Panc1 (cell line): ENCODE measurements around the gene DNM1. TPM values are rescaled to one million over a fixed set of nuclear protein-coding genes. Genes with fewer than 3 reads are reported as not detected.
A peak's percentile ranks its signal among the peaks of the same experiment; 100 is the strongest.

Experiments used
- ATAC-seq: fragments of 200-7000 bp; cut with Tn5 transposase; 2 replicates; pipeline ENCODE4 v1.9.1; 2020; ENCODE audit warnings: mild to moderate bottlenecking, moderate library complexity
- BruUV-seq: library from RNA; stranded (reverse); fragments of 400-500 nt; replicated peaks from 2 replicates; lab custom pipeline; 2021; lab: Mats Ljungman, UMichigan
- CTCF ChIA-PET: fragments of 300-600 bp; sonication (Branson Sonifier 250); formaldehyde crosslinking; loops from one replicate; lab custom pipeline; 2022; ENCODE audit warnings: antibody characterized with exemption; lab: Charles Lee
- POLR2A ChIA-PET: fragments of 300-600 bp; sonication (Branson Sonifier 250); formaldehyde crosslinking; loops from one replicate; lab custom pipeline; 2022; ENCODE audit warnings: antibody characterized with exemption; lab: Charles Lee
- DNase-seq: peaks from one replicate; pipeline ENCODE4 v3.0.0-alpha.2; 2010; ENCODE audit warnings: low read depth, low spot score
- H3K27ac ChIP-seq: 2 replicates; pipeline ENCODE4 v1.5.1; 2011; ENCODE audit warnings: mild to moderate bottlenecking, low read length, inconsistent platforms
- H3K27me3 ChIP-seq: fragments of 200-500 bp; sonication (Bioruptor generic); 2 replicates; pipeline ENCODE4 v1.6.0; 2014; ENCODE audit warnings: low read length, inconsistent platforms; ENCODE audit not compliant: control insufficient read depth, insufficient read depth
- H3K36me3 ChIP-seq: fragments of 200-500 bp; sonication (Bioruptor generic); 2 replicates; pipeline ENCODE4 v1.5.1; 2014; ENCODE audit warnings: inconsistent platforms, mild to moderate bottlenecking, low read length, moderate library complexity; ENCODE audit not compliant: control insufficient read depth, insufficient read depth
- H3K4me1 ChIP-seq: 2 replicates; pipeline ENCODE4 v1.5.1; 2011; ENCODE audit warnings: inconsistent platforms, mild to moderate bottlenecking, low read length, moderate library complexity; ENCODE audit not compliant: control insufficient read depth, insufficient read depth
- H3K4me3 ChIP-seq, 2 experiments: 2 replicates each; pipeline ENCODE4 v1.5.1; 2011 to 2012; ENCODE audit warnings: low read depth in 2 of 2, low read length in 2 of 2, mild to moderate bottlenecking in 2 of 2, inconsistent platforms in 1 of 2, moderate library complexity in 1 of 2
- H3K9me3 ChIP-seq: fragments of 200-500 bp; sonication (Bioruptor generic); 2 replicates; pipeline ENCODE4 v1.5.1; 2014; ENCODE audit warnings: low read depth, mild to moderate bottlenecking, inconsistent platforms, low read length, moderate library complexity; ENCODE audit not compliant: control insufficient read depth, insufficient read depth
- POLR2AphosphoS5 ChIP-seq: IDR thresholded peaks from 2 replicates; pipeline ENCODE4 v1.6.1; 2012; ENCODE audit warnings: mild to moderate bottlenecking, low read depth, low read length, moderate library complexity
- SIN3A ChIP-seq: IDR thresholded peaks from 2 replicates; pipeline ENCODE4 v1.6.1; 2012; ENCODE audit warnings: low read depth, mild to moderate bottlenecking, low read length, moderate library complexity, borderline replicate concordance; ENCODE audit not compliant: insufficient read depth
- TCF7L2 ChIP-seq: IDR thresholded peaks from 2 replicates; pipeline ENCODE4 v1.6.1; 2011; ENCODE audit warnings: mild to moderate bottlenecking, low read depth, low read length, inconsistent platforms
- in situ Hi-C: cut with HindIII; loops from 2 replicates; pipeline ENCODE4 v1.10.0; 2016; ENCODE audit warnings: low sequenced_read_pairs, low pct_unique_long_range_greater_than_20kb
- intact Hi-C: fragments of 100-400 bp; cut with micrococcal nuclease; formaldehyde crosslinking; loops from one replicate; pipeline ENCODE4 v1.10.0; 2022; ENCODE audit not compliant: unreplicated experiment
- total RNA-seq: library from RNA; stranded (reverse); gene quantifications from one replicate; pipeline ENCODE4 v1.2.1, GENCODE V29; 2021; ENCODE audit not compliant: unreplicated experiment
- TF ChIP-seq, protein P1 (sequence below): fragments of 450-650 bp; IDR thresholded peaks from 2 replicates; pipeline ENCODE4 v1.5.1; 2017; ENCODE audit warnings: mild to moderate bottlenecking
- TF ChIP-seq, protein P2 (sequence below), 2 experiments: IDR thresholded peaks; 2 replicates each; pipeline ENCODE4 v1.6.1; 2011 to 2012; ENCODE audit warnings: low read depth in 2 of 2, control low read depth in 1 of 2, low read length in 1 of 2, mild to moderate bottlenecking in 1 of 2, moderate library complexity in 1 of 2; ENCODE audit not compliant: insufficient read depth in 1 of 2

DNM1 gene
- total RNA-seq, 1 experiment from 2014 or later: 18.7 TPM

DNA sequence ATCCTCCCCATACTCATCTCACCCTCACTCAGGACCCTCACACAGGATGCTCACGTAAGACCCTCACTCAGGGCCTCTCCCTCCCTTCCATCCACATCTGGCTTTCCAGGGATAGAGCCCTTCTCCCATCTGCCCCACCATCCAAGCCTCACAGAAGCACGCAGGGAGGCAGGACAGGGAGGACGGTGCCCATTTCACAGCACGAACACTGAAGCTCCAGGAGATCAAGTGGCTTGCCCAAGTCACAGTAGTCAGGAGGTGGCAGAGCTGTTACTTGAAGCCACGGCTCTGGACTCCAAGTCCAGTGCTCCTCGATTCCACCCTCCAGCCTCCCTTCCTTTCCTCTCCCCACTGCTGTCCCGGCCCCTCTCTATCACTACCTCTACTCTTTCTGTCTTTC, 21.7 kb downstream of the DNM1 start:
- in situ Hi-C loops (no loop called here), intact Hi-C loops (no loop called here)
- ChIA-PET CTCF (no interaction called here), POLR2A (no interaction called here)
- no peaks in the 10 kb centered on the region for H3K27me3 ChIP-seq
- no peaks in the 10 kb centered on the region for H3K36me3 ChIP-seq
- no peaks in the 10 kb centered on the region for H3K9me3 ChIP-seq
- no peak overlapping the region for H3K4me3 ChIP-seq
- BruUV-seq: no TSS peak
- no peak for ATAC-seq
- H3K4me1 ChIP-seq: no peaks in the 10 kb centered on the region
- TF ChIP-seq, protein P1, sequence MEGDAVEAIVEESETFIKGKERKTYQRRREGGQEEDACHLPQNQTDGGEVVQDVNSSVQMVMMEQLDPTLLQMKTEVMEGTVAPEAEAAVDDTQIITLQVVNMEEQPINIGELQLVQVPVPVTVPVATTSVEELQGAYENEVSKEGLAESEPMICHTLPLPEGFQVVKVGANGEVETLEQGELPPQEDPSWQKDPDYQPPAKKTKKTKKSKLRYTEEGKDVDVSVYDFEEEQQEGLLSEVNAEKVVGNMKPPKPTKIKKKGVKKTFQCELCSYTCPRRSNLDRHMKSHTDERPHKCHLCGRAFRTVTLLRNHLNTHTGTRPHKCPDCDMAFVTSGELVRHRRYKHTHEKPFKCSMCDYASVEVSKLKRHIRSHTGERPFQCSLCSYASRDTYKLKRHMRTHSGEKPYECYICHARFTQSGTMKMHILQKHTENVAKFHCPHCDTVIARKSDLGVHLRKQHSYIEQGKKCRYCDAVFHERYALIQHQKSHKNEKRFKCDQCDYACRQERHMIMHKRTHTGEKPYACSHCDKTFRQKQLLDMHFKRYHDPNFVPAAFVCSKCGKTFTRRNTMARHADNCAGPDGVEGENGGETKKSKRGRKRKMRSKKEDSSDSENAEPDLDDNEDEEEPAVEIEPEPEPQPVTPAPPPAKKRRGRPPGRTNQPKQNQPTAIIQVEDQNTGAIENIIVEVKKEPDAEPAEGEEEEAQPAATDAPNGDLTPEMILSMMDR: no peak
- TF ChIP-seq, protein P2, sequence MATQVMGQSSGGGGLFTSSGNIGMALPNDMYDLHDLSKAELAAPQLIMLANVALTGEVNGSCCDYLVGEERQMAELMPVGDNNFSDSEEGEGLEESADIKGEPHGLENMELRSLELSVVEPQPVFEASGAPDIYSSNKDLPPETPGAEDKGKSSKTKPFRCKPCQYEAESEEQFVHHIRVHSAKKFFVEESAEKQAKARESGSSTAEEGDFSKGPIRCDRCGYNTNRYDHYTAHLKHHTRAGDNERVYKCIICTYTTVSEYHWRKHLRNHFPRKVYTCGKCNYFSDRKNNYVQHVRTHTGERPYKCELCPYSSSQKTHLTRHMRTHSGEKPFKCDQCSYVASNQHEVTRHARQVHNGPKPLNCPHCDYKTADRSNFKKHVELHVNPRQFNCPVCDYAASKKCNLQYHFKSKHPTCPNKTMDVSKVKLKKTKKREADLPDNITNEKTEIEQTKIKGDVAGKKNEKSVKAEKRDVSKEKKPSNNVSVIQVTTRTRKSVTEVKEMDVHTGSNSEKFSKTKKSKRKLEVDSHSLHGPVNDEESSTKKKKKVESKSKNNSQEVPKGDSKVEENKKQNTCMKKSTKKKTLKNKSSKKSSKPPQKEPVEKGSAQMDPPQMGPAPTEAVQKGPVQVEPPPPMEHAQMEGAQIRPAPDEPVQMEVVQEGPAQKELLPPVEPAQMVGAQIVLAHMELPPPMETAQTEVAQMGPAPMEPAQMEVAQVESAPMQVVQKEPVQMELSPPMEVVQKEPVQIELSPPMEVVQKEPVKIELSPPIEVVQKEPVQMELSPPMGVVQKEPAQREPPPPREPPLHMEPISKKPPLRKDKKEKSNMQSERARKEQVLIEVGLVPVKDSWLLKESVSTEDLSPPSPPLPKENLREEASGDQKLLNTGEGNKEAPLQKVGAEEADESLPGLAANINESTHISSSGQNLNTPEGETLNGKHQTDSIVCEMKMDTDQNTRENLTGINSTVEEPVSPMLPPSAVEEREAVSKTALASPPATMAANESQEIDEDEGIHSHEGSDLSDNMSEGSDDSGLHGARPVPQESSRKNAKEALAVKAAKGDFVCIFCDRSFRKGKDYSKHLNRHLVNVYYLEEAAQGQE (IDR thresholded peaks at IDR 0.05; ENCODE audit: insufficient read depth in 1 of 2, low read depth in 2 of 2, low read length in 1 of 2): no peak
- TF ChIP-seq SIN3A (no peak), POLR2AphosphoS5 (no peak), TCF7L2 (no peak)
- DNase-seq: no peak
- no peak overlapping the region for H3K27ac ChIP-seq

DNA sequence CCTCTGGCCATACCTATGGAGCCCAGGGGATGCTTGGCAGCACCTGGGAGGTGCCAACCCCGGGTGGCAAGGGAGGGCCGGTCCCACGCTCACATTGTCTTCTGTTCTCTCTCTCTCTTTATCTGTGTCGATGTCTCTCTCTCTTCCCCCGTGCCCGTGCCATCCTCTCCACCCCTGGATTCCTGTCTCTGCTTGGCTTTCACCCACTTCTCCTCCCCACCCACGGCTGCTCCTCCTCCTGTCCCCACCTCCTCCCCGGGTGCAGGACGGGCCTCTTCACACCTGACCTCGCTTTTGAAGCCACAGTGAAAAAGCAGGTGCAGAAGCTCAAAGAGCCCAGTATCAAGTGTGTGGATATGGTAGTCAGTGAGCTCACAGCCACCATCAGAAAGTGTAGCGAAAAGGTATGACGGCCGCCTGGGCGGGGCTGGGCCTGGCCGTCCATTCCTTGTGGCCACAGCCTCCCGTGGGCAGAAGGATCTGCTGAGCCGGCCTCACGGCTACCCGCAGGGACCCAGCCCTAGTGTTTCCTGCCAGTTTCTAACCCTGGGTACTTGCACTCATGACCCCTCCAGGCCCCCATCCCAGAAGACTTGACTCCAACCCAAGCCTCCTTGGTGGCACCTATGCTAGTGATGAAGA, 22.7 kb downstream of the DNM1 start:
- no peak overlapping the region for H3K4me3 ChIP-seq
- ATAC-seq (peak; percentile 22; the same call in 1 of the 2 replicates), DNase-seq (no peak)
- ChIA-PET CTCF (interaction anchor here (0.6 kb wide), 1 partner anchor 24 kb away, joined by 3 read pairs; no protein-coding TSS in a partner anchor), POLR2A (no interaction called here)
- no peaks in the 10 kb centered on the region for H3K4me1 ChIP-seq
- TF ChIP-seq, protein P2 (IDR thresholded peaks at IDR 0.05; ENCODE audit: insufficient read depth in 1 of 2, low read depth in 2 of 2, low read length in 1 of 2): no peak
- TF ChIP-seq TCF7L2 (no peak), POLR2AphosphoS5 (no peak), SIN3A (no peak)
- TF ChIP-seq, protein P1: no peak
- no TSS peak for BruUV-seq
- H3K27ac ChIP-seq: no peak overlapping the region
- no peaks in the 10 kb centered on the region for H3K36me3 ChIP-seq
- intact Hi-C loops: no loop called here
- in situ Hi-C loops: no loop called here
- no peaks in the 10 kb centered on the region for H3K9me3 ChIP-seq
- H3K27me3 ChIP-seq: no peaks in the 10 kb centered on the region
